Thoracic aorta (tissue), 2 donors: Measurements from ENCODE around the gene MALSU1. TPM values are rescaled to one million over a fixed set of nuclear protein-coding genes. Genes with fewer than 3 reads are reported as not detected.

Source experiments
- ATAC-seq: fragments of 150-250 bp; one replicate; pipeline ENCODE4 v1.8.0; 2017; ENCODE audit warnings: low read depth; ENCODE audit not compliant: insufficient number of reproducible peaks, low FRiP score
- DNase-seq: peaks from one replicate; pipeline ENCODE4 v3.0.0-alpha.2; 2020; ENCODE audit warnings: low spot score
- H3K27ac ChIP-seq, 2 donors: fragments of 200-600 bp; sonication (generic); 1 replicate in 1 of 2; 2 replicates in 1 of 2; pipeline ENCODE4 v1.5.1; 2016; ENCODE audit warnings: mild to moderate bottlenecking in 2 of 2, moderate library complexity in 2 of 2
- H3K27me3 ChIP-seq: fragments of 200-600 bp; sonication (generic); replicated peaks from 2 replicates; pipeline ENCODE4 v1.6.0; 2016; ENCODE audit warnings: mild to moderate bottlenecking; ENCODE audit not compliant: insufficient read depth
- H3K36me3 ChIP-seq: fragments of 200-600 bp; sonication (generic); one replicate; pipeline ENCODE4 v1.5.1; 2016
- H3K4me1 ChIP-seq, 2 donors: fragments of 200-600 bp; sonication (generic); 1 replicate in 1 of 2; 2 replicates in 1 of 2; pipeline versions ENCODE4 v1.5.1 to v1.6.0; 2016; ENCODE audit warnings: low read depth in 2 of 2, mild to moderate bottlenecking in 1 of 2; ENCODE audit not compliant: control insufficient read depth in 1 of 2
- H3K4me3 ChIP-seq: fragments of 200-600 bp; sonication (generic); 2 replicates; pipeline ENCODE4 v1.5.1; 2016; ENCODE audit warnings: mild to moderate bottlenecking
- H3K9me3 ChIP-seq: fragments of 200-600 bp; sonication (generic); 2 replicates; pipeline ENCODE4 v1.5.1; 2016
- total RNA-seq, 2 donors: library from RNA; depleted of rRNA; stranded (reverse); fragments of >200 nt; gene quantifications; one replicate each; pipeline versions ENCODE4 v1.1.0 to v1.2.3, GENCODE V29; 2016
- TF ChIP-seq, protein P1 (sequence below): fragments of 200-600 bp; sonication (generic); IDR thresholded peaks from one replicate; pipeline ENCODE4 v1.5.1; 2019; ENCODE audit warnings: antibody characterized with exemption

MALSU1 gene
- total RNA-seq, 2 donors from 2014 or later = 18.1 to 65.7 TPM

DNA sequence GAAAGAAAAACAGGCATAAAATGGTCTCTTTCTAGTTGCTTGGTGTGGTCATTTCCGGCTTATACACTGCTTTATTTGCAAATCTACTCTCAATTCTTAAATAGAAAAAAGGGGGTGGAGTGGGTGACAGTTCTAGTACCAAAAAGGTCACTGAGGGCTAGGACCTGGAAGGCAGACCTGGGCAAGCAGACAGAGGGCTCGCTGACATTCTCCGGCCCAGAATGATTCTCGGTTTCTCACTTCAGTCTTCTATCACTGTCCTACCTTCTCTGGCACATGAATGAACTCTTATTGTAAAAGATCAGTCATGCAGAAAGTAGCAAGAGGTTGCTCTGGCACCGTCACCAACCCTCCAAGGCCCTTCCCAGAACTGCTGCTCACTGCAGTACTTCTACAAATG is 54.0 kb downstream of the MALSU1 start:
- TF ChIP-seq, protein P1, sequence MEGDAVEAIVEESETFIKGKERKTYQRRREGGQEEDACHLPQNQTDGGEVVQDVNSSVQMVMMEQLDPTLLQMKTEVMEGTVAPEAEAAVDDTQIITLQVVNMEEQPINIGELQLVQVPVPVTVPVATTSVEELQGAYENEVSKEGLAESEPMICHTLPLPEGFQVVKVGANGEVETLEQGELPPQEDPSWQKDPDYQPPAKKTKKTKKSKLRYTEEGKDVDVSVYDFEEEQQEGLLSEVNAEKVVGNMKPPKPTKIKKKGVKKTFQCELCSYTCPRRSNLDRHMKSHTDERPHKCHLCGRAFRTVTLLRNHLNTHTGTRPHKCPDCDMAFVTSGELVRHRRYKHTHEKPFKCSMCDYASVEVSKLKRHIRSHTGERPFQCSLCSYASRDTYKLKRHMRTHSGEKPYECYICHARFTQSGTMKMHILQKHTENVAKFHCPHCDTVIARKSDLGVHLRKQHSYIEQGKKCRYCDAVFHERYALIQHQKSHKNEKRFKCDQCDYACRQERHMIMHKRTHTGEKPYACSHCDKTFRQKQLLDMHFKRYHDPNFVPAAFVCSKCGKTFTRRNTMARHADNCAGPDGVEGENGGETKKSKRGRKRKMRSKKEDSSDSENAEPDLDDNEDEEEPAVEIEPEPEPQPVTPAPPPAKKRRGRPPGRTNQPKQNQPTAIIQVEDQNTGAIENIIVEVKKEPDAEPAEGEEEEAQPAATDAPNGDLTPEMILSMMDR = no peak
- no peak overlapping the region for H3K4me3 ChIP-seq
- H3K4me1 ChIP-seq = no peaks in the 10 kb centered on the region
- no peaks in the 10 kb centered on the region for H3K9me3 ChIP-seq
- no peak for ATAC-seq
- no peak overlapping the region for H3K27ac ChIP-seq
- no peaks in the 10 kb centered on the region for H3K27me3 ChIP-seq
- DNase-seq = no peak
- H3K36me3 ChIP-seq = no peaks in the 10 kb centered on the region

DNA sequence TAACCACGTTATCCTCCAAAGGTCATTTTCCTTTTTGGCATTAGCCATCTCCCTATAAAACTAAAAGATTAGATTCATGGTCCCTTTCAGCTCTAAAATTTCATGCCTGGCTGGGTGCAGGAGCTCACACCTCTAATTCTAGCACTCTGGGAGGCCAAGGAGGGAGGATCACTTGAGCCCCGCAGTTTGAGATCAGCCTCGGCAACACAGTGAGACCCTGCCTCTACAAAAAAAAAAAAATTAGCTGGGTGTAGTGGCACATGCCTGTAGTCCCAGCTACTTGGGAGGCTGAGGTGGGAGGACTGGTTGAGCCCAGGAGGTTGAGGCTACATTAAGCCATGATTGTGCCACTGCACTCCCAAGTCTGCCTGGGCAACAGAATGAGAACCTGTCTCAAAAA is 57.0 kb downstream of the MALSU1 start:
- no peak overlapping the region for H3K27ac ChIP-seq
- no peaks in the 10 kb centered on the region for H3K27me3 ChIP-seq
- TF ChIP-seq, protein P1 = no peak
- no peak overlapping the region for H3K4me3 ChIP-seq
- H3K4me1 ChIP-seq = no peaks in the 10 kb centered on the region
- ATAC-seq = no peak
- H3K36me3 ChIP-seq = no peaks in the 10 kb centered on the region
- DNase-seq = no peak
- H3K9me3 ChIP-seq = no peaks in the 10 kb centered on the region

DNA sequence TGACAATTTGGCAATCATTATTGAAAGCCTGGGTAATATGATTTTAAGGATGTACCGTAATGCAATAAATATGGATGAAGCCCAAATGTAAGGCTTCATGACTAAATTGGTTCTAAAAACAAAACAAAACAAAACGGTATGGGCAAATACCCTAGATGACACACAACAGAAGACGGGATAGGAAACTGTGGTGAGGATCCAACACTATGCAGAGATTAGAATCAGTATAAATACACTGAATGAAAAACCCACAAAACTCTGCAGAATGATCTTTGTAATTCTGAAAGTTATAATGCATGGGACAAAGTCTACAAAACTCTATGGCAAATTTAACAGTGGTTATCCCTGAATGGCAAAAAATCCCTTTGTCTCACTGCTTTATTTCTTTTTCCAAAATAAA is 57.6 kb downstream of the MALSU1 start:
- Histone ChIP-seq H3K4me3 (no peak overlapping the region), H3K36me3 (no peaks in the 10 kb centered on the region), H3K9me3 (no peaks in the 10 kb centered on the region), H3K27me3 (no peaks in the 10 kb centered on the region), H3K27ac (no peak overlapping the region), H3K4me1 (no peaks in the 10 kb centered on the region)
- TF ChIP-seq, protein P1 = no peak
- ATAC-seq (no peak), DNase-seq (no peak)

DNA sequence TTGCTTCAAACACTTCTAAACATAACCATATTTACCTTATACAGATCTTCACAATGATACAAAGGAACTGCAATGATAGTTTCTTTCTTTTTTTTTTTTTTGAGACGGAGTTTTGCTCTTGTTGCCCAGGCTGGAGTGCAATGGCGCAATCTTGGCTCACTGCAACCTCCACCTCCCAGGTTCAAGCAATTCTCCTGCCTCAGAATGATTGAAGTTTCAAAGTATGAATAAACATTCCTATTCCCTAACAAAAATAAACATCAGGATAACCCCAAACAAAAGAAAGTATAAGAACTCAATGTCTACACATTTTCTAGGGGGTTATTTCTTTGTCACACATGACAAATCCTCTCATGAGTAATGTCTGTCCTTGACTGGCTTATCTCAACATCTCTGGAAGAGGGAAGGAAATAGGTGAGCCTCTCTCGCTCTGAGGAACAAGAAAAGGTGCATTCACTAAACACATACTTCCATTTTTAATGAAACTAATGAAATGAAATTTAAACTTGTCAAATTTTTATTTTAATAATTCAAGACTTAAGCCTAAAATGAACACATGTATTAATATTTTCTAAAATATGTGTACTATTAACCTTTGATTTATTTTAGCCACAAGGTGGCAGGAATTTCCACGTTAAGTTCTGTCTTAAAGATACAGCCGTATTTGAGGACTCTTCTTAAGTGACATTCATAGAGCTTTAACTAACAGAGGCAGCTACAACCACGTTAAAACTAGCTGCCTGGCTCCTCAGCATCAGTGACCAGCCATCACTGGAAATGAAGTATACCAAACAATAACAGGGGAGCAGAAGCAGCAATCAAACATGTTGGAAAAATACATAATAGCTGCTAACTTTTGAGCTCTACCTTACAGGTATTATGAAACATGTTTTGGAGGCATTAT is 58.3 kb downstream of the MALSU1 start:
- H3K27me3 ChIP-seq = no peaks in the 10 kb centered on the region
- TF ChIP-seq, protein P1 = no peak
- DNase-seq = no peak
- ATAC-seq = no peak
- H3K4me3 ChIP-seq = no peak overlapping the region
- no peaks in the 10 kb centered on the region for H3K4me1 ChIP-seq
- H3K9me3 ChIP-seq = no peaks in the 10 kb centered on the region
- no peaks in the 10 kb centered on the region for H3K36me3 ChIP-seq
- no peak overlapping the region for H3K27ac ChIP-seq

DNA sequence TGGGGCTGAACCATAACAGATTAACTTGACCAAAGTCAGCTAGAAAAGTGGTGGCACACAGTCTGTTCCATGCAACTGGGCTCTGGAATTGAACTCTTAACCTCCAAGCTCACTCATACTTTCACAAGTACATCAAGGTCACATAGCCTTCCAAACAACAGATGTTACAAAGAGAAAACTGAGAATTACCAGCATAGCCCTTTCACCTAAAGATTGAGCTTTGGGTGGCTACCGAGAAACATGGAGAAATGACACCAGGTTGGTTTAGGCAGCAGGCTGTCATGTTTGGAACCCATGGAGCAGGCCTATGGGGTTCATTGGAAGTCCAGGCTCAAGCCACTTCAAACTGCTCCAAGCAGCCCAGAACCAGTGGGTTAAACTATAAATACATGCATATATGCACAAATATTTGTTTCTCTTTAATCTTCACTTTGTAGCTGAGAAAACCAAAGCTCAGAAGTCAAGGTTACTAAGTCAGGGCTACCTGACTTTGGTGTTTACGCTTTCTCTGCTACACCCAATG is 59.1 kb downstream of the MALSU1 start:
- DNase-seq (no peak), ATAC-seq (no peak)
- TF ChIP-seq, protein P1 = no peak

More for the DNA sequence above, 59.1 kb downstream of the MALSU1 start:
- Histone ChIP-seq H3K9me3 (no peaks in the 10 kb centered on the region), H3K36me3 (no peaks in the 10 kb centered on the region), H3K4me1 (no peaks in the 10 kb centered on the region), H3K27ac (no peak overlapping the region), H3K4me3 (no peak overlapping the region), H3K27me3 (no peaks in the 10 kb centered on the region)

Other genes starting within 250 kb of the MALSU1 start
- gene KLHL7, start 193.6 kb upstream of the MALSU1 start, total RNA-seq = 10 to 100 TPM; 22.7 to 23.8 TPM
- gene NUP42, start 117.3 kb upstream of the MALSU1 start, total RNA-seq = 10 to 100 TPM; 34.0 to 54.7 TPM
- 100 to 1,000 TPM; 139 to 185 TPM for gene GPNMB, start 52.6 kb upstream of the MALSU1 start, total RNA-seq
- gene IGF2BP3, start 171.2 kb downstream of the MALSU1 start, total RNA-seq = 1 to 10 TPM in 1 of 2 donors, under 1 TPM in 1; 0.27 to 8.1 TPM
- gene TRA2A, start 232.6 kb downstream of the MALSU1 start, total RNA-seq = 10 to 100 TPM; 23.0 to 55.0 TPM